Uterus (tissue), 2 donors: ENCODE measurements around the gene ISCA2.

Experiments
- POLR2A ChIP-seq, 2 donors: fragments of 450-650 bp; IDR thresholded peaks; one replicate each; pipeline ENCODE4 v1.6.1; 2016; ENCODE audit warnings: antibody characterized with exemption in 2 of 2, mild to moderate bottlenecking in 1 of 2, moderate library complexity in 1 of 2
- TF ChIP-seq, protein P1 (sequence below), 4 experiments: fragments of 200-600 bp in 2 of 4; fragments of 450-650 bp in 2 of 4; sonication (generic) in 2 of 4; IDR thresholded peaks; one replicate each; pipeline ENCODE4 v1.5.1; 2016 to 2019; ENCODE audit warnings: antibody characterized with exemption in 4 of 4, mild to moderate bottlenecking in 2 of 4, moderate library complexity in 1 of 4

DNA sequence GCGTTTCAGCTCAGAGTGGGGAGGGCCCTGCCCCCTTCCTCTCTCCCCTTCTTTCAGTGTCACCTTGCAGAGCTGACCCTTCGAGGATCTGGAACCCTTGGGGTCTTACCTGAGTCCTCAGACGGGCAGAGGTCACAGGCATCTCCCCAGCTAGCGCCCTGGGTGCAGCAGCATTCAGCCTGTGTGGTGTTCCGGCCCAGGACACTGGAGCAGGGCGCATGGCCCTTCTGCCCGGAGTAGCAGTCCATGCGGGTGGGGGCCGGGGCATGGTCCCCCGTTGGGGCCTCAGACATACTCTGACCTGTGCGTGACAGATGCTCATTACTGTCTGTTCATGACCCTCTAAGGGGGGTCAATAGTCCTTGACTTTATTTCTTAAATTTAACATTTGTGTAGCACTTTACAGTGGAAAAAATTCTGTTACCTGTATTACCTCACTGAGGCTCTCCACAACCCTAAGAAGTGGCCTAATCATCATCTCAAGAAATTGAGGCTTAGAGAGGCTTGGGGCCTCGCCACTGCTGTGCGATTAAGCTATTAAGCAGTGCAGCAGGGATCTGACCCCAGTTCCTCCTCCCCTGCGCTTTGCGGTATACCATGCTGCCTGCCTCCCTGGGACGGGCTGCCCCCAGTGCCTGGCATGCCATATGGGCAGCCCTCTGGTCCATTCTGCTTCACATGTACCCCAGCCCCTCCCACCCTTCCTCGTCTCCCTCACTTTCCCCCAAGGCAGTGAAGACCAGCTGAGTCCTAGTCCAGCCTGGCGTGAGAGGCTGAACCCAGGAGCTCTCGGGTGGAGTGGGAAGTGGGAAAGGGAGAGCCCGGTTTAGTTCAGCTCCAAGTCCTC, 11.5 kb downstream of the ISCA2 start:
- no peak for TF ChIP-seq POLR2A (IDR thresholded peaks at IDR 0.05)
- TF ChIP-seq, protein P1, sequence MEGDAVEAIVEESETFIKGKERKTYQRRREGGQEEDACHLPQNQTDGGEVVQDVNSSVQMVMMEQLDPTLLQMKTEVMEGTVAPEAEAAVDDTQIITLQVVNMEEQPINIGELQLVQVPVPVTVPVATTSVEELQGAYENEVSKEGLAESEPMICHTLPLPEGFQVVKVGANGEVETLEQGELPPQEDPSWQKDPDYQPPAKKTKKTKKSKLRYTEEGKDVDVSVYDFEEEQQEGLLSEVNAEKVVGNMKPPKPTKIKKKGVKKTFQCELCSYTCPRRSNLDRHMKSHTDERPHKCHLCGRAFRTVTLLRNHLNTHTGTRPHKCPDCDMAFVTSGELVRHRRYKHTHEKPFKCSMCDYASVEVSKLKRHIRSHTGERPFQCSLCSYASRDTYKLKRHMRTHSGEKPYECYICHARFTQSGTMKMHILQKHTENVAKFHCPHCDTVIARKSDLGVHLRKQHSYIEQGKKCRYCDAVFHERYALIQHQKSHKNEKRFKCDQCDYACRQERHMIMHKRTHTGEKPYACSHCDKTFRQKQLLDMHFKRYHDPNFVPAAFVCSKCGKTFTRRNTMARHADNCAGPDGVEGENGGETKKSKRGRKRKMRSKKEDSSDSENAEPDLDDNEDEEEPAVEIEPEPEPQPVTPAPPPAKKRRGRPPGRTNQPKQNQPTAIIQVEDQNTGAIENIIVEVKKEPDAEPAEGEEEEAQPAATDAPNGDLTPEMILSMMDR (IDR thresholded peaks at IDR 0.05), result no peak
